Fibroblast of skin of left biceps (primary cell): ENCODE results near the gene CCDC93.
"Not testable (repeated sequence)": the region's sequence is repeated elsewhere in the genome, so short reads cannot be mapped to it uniquely, and the experiment has no call there.

Experiments
- DNase-seq, 2 experiments: peaks; one replicate each; pipeline ENCODE4 v3.0.0-alpha.2; 2013; ENCODE audit warnings: low read depth in 2 of 2

The CCDC93 gene

DNA sequence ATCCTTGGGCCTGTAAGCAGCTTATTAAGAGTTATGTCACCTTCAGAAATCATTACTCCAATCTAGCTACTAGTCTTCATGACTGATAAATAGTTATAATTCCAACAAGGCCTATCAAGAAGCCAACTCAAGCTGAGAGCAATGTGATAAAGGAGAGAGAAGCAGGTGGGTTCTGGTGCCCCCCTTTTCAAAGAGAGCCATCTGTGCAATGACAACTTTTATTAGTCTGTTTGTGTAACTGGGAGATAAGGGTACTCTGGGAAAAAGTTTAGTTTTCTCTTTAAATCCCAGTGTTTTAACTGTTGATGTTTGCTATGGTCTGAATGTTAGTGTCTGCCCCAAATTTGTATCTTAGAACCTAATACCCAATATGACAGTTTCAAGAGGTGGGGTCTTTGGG, 60.6 kb downstream of the CCDC93 start:
- DNase-seq: no peak

DNA sequence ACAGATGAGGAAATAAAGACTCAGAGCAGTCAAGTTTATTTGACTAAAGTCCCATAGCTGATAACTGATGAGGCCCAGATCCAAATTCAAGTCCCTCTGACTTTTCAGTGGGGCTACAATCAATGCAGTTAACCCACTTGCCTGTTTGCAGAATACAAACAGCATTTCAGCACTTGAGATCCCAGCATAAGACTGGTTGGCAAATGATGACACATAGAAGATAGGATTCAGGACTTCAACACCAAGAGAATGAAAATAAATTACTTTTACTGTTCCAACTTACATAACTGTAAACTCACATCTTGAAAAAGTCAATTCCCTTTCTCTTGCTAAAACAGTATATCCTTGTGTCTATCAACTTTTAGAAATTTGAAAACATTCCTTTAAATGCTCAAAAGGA, 61.2 kb downstream of the CCDC93 start:
- DNase-seq: no peak

DNA sequence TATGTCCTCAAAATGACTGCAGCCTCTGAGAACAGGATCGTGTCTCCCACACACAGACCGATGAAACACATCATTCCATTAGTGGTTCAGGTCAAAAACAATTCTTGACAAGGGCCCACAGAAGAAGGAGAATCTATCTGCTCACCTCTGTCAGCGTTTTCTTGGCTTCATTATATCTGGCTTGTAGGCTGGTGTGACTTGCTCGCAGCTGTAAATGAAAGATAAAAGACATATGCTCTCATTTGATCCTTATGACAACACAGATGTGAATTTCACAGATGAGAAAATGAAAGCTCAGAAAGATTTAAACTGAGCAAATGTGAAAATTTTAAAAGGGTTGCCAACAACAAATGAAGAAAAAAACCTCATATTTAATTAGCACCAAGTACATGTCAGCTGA, 61.6 kb downstream of the CCDC93 start:
- DNase-seq: no peak

DNA sequence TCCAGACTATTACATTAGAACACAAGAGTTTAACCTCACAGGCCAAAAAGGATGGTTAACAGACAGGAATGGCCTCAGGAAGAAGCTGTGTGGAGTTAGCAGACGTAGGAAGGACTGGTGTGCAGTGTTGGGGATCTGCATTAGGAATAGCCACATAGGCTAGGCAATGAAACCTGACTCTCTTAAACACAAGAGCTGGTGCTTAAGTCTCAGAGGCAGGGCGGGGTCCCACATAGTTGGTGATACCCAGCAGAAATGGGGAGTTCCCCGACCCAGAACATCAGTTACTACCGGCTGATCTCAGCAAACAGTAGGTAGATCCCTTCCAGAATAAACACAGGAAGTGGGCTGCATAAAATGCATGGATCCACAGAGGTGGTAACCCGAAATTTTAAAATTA, 64.1 kb downstream of the CCDC93 start:
- DNase-seq: no peak

DNA sequence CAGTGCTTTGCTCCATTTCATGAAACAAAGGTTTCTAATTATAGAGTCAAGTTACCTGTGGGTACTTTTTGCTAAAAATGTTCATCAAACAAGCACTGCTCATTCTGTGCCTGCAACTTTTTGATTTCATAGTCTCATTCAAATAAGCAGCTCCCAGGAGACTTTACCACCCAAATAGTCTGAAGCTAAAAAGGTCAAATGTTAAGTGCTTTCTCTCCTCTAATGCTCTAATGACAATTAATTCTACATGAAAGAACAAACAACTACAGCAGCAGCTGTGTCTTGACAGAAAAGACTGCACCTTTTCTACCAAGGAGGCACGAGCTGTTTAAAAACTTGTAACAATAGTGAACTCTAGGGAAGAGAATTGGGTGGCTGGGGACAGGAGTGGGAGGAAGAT, 65.3 kb downstream of the CCDC93 start:
- DNase-seq: no peak

DNA sequence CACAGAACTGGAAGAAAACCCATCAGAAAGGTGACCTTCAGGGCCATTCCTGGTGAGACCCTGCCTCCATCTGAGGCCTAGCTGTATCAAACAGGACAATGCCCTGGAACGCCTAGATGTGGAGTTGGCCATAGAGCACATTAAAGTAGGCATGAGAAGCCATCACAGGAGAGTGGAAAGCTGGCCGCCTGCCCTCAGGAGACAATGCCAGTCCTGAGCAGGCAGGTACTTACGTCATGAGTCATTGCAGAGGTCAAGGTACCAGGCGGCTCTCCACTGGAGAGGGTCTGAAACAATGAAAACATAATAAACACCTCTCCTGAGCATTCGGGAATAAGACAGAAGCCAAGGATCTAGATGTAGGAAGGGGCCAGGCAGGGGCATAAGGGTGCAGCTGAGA, 68.6 kb downstream of the CCDC93 start:
- DNase-seq: no peak

DNA sequence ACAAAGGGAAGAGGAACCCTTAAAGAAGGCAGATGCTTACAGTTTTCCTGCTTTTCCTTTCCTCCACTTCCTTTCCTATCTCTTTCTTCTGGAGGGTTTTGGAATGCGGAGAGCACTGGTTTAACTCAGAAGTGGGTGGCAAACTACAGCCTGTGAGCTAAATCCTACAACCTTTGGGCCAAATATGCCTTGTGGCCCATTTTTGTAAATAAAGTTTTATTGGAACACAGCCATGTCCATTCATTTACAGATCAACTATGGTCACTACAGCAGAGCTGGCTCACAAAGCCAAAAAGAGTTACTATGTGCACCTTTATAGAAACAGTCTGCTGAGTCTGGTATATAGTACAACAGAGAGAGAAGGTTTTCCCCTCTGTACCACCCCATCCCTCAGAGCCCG, 69.1 kb downstream of the CCDC93 start:
- no peak for DNase-seq

DNA sequence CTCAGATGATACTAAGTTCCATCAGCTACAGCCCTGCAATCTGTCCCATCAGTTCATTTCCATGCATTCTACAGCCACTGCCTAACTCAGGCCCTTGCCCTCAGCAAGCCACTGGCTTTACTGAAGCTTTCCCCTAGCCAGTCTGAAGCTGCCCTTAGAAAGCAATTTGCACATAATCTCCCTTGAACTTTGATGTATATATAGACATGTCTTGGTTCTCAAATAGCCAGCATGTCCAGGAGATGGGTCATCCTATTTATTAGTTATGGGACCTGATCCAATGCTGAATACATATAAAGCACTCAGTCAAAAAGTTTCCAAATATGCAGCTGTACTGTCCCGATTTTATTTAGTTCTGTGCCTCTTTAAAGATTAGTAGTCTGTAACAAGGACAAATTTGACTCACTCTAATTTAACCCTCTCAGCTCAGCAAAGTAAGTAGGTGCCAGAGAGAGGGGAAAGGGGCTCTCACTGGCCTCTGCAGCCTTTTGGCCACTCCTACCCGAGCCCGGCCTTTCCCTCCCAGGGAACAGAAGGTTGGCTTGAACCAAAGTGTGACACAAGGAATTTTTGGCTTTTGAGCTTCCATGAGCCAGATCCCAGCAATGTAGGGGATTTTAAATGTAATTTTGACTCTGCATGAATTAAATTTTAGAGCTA, 70.7 kb downstream of the CCDC93 start:
- peak in 1 of 2 experiments; percentile 28 for DNase-seq

DNA sequence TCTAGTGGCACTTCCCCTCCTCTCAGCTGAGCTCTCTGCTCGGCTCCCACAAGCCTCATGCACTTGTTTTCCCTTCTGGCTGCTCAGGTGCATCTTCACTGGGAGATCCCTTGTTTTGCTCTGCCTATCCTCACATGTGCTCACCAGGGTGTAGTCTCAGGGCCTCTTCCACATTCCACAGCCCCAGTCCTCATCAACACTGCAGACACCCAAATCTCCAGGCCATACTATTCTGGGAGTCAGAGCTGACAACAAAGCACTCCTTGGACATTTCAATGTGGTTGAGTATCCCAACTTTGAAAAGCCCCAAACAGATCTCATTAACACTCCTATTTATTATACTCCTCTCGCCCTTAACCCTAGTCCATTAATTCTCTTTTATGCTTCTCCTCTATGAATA, 71.3 kb downstream of the CCDC93 start:
- no peak for DNase-seq

DNA sequence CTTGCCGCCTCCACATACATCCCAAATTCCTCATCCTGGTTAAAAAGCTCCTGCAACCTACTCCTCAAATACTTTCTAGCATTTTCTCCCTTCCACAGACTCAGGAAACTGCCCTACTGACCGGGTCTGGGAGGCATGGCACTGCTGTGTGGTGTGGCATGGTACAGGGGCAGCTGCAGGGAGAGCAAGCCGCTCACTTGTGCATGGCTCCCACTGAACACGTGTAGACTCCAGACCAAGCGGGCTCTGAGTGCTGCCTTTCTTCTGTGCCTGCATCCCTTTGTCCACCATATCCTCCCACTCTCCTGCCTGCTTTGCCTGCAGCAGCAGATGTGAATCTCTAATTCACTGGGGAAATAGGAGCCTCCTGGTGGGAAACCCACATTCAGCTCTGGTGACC, 72.2 kb downstream of the CCDC93 start:
- DNase-seq: no peak

DNA sequence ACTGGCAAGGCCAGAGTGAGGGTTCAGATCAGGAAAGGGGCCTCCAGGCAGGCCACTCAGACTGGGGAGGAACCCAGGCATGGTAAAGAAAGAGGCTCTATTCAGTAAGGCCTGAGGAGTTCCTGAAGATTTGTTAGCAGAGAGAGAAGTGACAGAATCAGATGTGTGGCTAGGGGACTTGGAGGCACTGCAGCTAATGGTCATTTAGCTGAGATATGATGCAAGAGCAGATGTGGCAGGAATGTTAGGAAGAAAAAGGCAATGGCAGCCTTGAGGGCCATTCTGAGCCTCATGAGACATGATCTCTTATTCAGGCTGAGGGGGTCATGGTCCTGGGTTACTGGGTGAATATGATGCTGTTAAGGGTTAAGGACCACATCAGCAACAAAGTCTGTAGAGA, 73.4 kb downstream of the CCDC93 start:
- no peak for DNase-seq

DNA sequence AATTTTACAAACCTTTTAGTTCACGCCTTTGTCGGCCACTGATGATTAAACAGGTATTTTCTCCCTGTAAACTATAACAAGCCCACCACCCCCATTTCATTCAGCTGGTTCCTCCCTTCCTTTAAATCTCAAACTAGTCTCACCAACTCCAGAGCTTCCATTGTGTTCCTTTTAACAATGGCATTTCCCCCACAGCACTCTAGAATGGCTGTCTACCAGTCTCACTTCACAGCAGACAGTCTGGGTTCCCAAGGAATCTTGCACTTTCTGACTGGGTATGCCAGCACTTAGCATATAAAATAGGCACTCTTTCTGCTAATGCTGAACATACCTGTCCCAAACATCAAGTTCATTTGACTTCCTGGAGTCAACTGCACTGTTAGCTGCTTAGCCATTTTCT, 75.3 kb downstream of the CCDC93 start:
- no peak for DNase-seq

DNA sequence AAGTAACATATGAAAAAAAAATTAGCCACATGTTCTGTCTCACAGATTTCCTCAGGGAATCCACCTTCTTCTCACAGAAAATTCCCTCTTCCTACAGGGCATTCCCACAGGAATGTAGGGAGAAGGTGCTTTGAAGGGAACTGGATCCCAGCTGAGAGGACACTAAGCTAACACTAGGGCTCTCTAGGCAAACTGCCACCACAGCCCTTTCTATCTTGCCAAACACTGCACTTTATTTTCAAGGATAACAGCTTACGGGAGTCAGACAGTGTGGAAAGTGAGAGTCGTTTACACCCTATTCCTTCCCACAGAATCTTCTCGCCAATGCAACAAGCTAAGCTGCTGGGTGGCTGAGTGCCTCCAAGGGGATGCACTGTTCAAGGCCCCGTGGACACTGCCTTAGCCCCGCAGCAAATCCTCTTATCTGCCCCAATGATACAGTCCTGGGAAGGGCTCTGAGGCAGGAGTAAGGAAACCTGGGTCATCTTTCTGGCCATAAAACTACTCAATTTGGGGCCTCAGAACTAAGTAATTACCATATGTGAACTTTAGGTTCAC, 76.9 kb downstream of the CCDC93 start:
- DNase-seq: no peak

DNA sequence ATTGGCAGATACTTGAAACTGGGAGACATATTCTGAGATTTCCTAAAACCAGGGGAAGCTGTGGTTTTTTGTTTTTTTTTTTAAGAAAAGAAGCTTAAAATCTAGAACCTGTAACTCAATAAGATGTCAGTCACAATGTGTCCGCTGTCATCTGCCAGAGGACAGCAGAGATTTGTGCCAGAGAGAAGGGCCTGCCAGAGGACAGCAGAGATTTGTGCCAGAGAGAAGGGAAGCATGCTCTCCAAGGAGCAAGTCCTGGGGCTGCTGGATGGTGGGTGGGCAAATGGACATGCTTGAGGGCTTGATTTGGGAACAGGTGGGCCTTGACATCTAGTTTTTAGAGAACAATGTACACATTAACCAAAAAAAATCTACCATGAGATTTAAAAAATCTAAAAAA, 77.9 kb downstream of the CCDC93 start:
- DNase-seq: no peak

DNA sequence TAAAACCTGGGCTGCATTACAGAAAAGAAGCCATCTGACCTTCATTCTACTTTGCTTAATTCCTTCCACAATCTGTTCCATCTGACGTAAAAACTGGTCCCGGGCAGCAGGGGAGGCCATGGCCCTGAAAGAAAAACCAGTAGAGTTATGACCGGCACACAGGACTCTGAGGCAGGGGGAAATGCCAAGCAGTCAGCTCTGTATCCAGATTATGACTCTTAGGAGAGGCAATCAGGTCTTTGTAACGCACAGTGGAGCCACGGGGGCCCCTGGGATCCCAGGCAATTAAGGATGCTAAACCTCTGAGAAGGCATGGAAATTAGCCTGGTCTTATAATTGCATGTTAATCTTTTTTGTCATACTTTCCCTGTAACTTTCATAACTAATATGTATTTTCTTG, 78.4 kb downstream of the CCDC93 start:
- no peak for DNase-seq

DNA sequence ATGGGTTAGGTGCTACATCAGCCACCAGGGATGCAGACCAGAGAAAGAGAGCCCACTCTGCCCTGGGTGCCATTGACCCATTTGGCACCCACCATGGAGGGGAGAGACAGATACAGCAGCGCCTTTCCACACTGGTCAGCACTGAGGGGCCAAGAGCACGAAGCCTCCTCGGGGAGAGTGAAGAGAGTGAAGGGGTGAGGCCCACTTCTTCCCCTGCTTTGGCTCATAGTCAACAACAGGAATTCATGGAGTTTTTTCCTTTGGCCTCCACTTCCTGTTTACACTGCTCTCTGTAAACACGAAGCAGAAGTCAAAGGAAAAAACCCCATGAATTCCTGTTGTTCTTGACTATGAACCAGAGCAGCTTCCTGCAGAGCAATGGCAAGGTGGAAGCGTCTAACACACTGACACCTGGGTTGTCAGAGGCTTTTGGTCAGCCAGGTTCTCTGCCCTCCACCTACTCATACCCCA, 80.0 kb downstream of the CCDC93 start:
- DNase-seq: no peak

DNA sequence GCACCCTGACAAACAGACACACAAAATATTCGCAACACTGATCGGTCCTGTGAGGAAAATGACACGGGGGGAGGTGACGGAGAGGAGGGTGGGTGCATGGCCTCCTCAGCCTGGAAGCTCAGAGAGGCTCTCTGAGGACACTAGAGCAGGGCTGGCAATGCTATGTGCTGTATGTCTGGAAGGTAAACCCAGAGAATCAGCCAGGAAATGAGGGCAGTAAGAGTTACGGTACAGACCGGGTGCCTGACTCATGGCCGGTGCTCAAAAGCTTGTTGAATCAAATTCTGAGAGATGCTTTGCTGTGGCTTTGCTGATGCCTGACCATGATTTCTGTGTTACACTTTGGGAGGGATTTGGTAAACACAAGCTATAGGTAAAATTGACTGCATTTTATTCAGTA, 81.9 kb downstream of the CCDC93 start:
- DNase-seq: no peak

DNA sequence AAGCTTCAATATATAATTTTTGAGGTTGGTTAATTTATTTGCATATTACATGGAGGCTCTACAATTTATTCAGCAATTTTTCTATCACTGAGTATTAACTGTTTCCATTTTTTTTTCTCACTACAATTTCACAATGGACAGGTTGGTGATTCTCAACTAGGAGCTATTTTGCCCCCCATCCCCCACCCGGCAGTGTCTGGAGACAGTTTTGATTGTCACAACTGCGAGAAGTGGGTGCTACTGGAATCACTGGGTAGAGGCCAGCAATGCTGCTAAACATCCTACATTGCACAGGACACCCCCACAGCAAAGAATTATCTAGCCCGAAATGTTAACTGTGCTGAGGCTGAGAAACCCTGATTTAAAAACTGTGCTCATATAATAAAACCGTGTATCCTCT, 82.6 kb downstream of the CCDC93 start:
- DNase-seq: no peak

DNA sequence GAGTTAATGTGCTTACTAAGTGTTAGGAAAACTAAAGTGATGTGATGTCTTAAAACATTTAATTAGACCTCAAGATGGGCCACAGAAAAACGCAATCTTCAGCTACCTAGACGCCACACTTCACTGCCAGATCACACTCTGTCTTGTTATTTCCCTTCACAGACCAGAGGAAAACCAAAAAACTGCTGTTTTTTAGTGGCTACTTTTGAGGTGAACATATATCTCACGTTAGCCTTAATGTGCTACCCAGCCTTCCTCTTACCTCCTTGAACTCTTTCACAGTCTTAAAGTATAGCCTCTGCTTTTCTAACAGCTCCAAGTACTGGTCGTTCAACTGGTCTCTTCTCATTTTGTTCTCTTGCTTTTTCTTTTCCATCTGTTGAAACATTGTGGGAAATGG, 83.1 kb downstream of the CCDC93 start:
- no peak for DNase-seq

DNA sequence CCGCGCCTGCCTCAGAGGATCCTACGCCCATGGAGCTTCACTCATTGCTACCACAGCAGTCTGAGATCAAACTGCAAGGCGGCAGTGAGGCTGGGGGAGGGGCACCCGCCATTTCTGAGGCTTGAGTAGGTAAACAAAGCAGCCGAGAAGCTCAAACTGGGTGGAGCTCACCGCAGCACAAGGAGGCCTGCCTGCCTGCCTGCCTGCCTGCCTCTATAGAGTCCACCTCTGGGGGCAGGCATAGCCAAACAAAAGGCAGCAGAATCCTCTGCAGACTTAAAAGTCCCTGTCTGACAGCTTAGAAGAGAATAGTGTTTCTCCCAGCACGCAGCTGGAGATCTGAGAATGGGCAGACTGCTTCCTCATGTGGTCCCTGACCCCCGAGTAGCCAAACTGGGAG, 90.4 kb downstream of the CCDC93 start:
- not testable (repeated sequence) for DNase-seq

DNA sequence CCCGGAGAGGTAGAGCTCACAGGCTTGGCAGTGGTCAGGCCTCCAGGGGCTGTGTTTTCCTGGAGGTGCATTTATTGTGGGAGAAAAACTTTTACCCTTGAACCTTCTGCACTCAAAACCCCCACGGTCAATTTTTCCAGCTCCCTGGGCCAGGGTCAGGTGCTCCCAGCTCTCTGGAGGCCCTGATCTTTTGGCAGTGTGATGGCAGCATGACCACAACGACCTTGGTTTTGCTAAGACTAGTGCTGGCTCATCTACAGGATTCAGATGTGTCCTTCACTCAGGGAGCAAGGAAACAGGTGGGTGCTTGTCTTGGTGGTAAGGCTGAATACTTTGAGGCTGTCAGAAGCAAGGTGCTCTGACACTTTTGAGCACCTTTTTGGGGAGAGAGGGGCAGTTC, 92.3 kb downstream of the CCDC93 start:
- DNase-seq: no peak

DNA sequence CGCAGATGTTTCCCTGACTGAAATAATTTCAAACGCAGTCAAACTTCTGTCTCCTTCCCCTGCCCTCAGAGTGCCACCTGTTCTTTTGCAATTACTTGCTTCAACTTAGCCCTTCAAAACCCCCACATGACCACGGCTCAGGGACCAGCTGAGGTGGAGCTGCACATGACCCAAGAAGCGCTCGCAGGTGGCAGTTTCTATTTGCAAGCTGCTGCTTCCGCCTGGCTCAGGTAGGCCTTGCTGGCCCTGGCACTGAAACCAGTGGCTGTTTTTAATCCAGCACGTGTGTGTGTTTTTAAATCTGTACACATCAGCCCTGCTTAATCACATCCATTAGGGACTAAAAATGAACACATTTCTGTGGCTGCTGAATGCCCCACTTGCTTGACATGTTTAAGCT, 95.3 kb downstream of the CCDC93 start:
- DNase-seq: no peak

DNA sequence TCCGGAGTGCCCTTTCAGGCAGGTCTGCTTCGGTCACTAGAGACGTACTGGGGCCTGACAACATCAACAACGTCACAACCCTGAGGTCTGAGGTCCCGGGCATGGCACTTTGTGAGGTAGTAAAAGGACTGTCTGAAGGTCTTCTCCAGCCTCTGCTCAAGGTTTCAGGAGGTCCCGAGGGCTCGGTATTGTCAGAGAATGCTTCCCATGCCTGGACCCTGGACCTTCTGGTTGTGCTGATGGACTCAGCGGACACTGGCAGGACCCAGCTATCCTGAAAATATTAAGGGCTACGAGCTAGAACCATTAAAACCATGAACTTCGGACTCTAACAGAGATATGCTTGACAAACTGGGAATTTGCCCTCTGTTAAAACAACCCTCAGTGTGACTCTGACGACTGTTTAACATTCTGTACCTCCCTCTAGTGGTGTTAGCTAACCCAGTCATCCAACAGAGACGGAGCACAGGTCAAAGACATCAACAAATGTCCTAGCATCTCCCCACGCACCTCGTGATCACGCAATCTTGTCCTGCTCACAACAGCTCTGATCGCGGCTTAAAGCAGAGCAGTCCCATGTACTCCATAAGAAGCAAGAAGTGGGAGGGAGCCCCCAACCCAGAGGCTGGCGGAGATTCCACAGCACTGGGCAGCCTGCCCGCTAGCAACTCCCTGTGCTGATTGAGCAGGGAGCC, 96.5 kb downstream of the CCDC93 start:
- no peak for DNase-seq
